Measurements from ENCODE around the gene RPF1. TPM values are rescaled to one million over a fixed set of nuclear protein-coding genes. Genes with fewer than 3 reads are reported as not detected.
A peak's percentile ranks its signal among the peaks of the same experiment; 100 is the strongest.
"Not testable (repeated sequence)": the region's sequence is repeated elsewhere in the genome, so short reads cannot be mapped to it uniquely, and the experiment has no call there.

The RPF1 gene
- total RNA-seq, 4 donors from 2014 or later = 30.9 to 41.9 (median 37.7) TPM

DNA sequence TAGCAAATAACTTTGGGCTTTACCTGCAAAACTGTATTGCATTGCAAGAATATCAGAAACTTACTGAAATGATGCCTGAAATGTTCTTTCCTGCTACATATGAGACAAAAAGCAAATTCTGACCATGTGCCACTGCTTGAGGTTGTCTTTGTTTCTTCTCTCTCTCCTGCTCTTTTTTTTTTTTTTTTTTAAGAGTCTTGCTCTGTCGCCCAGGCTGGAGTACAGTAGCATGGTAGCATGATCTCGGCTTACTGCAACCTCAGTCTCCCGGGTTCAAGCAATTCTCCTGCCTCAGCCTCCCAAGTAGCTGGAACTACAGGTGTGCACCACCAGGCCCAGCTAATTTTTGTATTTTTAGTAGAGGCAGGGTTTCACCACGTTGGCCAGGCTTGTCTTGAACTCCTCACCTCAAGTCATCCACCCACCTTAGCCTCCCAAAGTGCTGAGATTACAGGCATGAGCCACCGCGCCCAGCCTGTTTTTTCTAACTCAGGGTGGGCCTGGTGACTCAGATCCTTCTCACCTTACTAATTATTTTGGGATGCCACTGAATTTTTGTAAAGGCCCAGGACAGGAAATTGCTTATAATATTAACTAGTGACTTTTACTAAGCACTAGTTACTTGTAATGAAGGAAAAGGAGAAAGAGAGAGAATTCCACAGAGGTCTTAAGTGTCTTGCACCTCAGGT is 44.8 kb upstream of the RPF1 start:
- intact Hi-C loops (cut with DNase I) = loop anchor here (10.0 kb wide), 2 partner anchors 499 to 529 kb away; no protein-coding TSS in a partner anchor
- no peak for DNase-seq (ENCODE audit: extremely low spot score)
- WGBS = 68% methylated on average over 6 of the region's 6 CpGs
- H3K27ac ChIP-seq (replicated peaks in 1 of 4) = no peak overlapping the region
- H3K9me3 ChIP-seq = peaks cover 0 to 9% (median 4%) of the 10 kb centered on the region in 4 donors
- TF ChIP-seq, protein P1, sequence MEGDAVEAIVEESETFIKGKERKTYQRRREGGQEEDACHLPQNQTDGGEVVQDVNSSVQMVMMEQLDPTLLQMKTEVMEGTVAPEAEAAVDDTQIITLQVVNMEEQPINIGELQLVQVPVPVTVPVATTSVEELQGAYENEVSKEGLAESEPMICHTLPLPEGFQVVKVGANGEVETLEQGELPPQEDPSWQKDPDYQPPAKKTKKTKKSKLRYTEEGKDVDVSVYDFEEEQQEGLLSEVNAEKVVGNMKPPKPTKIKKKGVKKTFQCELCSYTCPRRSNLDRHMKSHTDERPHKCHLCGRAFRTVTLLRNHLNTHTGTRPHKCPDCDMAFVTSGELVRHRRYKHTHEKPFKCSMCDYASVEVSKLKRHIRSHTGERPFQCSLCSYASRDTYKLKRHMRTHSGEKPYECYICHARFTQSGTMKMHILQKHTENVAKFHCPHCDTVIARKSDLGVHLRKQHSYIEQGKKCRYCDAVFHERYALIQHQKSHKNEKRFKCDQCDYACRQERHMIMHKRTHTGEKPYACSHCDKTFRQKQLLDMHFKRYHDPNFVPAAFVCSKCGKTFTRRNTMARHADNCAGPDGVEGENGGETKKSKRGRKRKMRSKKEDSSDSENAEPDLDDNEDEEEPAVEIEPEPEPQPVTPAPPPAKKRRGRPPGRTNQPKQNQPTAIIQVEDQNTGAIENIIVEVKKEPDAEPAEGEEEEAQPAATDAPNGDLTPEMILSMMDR (IDR thresholded peaks at IDR 0.05) = no peak
- TF ChIP-seq POLR2AphosphoS5 (IDR thresholded peaks at IDR 0.05) (no peak), POLR2A (IDR thresholded peaks at IDR 0.05; ENCODE audit: low read depth) (no peak), EP300 (IDR thresholded peaks at IDR 0.05) (no peak)
- H3K4me1 ChIP-seq = peaks cover 0 to 11% (median 5%) of the 10 kb centered on the region in 4 donors
- no peaks in the 10 kb centered on the region for H3K36me3 ChIP-seq
- H3K27me3 ChIP-seq = no peaks in the 10 kb centered on the region
- no peak overlapping the region for H3K4me3 ChIP-seq

DNA sequence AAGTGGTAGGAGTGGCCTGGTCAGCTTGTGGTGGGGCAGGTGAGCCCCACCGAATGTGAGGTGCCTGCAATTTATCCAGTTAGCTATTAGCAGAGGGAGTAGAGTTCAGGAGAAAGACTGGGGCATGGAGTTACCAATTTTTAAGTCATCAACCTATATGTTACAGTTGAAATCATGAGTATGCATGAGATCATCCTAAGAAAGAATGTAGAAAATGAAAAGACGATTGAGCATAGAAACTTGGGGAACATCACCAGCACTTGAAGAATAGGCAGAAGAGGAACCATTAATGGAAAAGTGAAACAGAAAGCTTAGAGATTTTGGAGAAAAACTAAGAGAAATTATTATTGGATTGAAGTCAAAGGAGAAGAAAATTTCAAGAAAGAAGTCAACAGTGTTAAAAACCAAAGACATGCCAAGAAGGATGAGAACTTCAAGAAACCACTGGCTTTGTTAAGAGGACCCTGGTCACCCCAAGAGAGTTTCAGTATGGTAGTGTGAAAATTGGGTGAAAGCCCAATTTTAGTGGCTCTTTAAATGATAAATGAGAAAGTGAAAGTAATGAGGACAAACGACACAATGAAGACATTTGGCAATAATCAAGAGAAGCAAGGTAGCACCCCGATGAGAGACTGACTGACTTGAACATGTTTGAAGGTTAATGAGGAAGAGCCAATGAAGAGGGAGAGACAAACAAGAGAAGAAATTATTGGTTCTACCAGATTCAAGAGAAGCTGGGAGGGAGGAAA is 44.1 kb upstream of the RPF1 start:
- TF ChIP-seq POLR2A (IDR thresholded peaks at IDR 0.05; ENCODE audit: low read depth) (no peak), EP300 (IDR thresholded peaks at IDR 0.05) (no peak), POLR2AphosphoS5 (IDR thresholded peaks at IDR 0.05) (no peak)
- TF ChIP-seq, protein P1 (IDR thresholded peaks at IDR 0.05) = no peak
- WGBS = 37% methylated on average over 4 of the region's 4 CpGs
- no peak overlapping the region for H3K4me3 ChIP-seq

DNA sequence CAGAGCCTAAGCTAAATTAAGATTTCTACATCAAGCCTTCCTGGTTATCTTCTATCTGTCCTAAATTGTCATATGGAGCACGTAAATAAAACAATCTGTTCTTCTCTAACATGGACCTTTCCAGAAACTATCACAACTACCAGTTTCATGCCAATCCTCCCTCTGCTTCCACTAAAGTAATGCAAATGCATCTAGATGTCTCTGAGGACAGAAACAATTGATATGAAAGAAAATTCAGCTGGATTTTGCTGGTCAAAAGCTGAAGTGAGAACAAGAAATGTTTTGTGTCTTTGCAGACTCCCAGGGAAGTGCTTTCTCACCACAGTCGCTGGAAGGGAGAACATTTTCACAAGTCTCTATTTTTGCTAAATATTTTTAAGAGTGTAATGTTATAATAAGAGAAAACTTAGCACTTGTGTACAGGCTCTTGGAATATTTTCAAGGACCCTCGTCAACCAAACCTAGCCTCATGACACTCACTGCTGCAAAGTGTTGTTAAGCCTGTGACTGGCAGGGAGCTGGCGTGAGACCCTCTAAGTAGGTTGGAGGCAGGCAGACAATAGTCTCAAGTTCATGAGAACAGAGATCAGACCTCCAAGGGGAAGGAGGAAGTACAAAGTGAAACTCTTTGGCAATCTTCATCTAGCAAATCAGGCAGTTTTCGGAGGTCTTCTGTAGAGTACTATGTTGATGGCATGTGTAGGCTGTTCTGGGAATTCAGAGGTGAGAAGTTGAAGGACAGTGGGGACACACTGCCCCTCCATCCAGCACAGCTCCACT is 42.0 kb upstream of the RPF1 start:
- intact Hi-C loops (cut with DNase I) = loop anchor here (5.0 to 10.0 kb wide), 3 partner anchors 290 to 532 kb away; no protein-coding TSS in a partner anchor
- WGBS = 72% methylated on average over 5 of the region's 5 CpGs
- H3K27ac ChIP-seq (replicated peaks in 1 of 4) = no peak overlapping the region
- H3K36me3 ChIP-seq = no peaks in the 10 kb centered on the region
- no peaks in the 10 kb centered on the region for H3K27me3 ChIP-seq
- peaks cover 0 to 11% (median 5%) of the 10 kb centered on the region in 4 donors for H3K4me1 ChIP-seq
- no peak overlapping the region for H3K4me3 ChIP-seq
- TF ChIP-seq POLR2A (IDR thresholded peaks at IDR 0.05; ENCODE audit: low read depth) = no peak
- no peak for TF ChIP-seq EP300 (IDR thresholded peaks at IDR 0.05)
- TF ChIP-seq, protein P1 (IDR thresholded peaks at IDR 0.05) = no peak
- TF ChIP-seq POLR2AphosphoS5 (IDR thresholded peaks at IDR 0.05) = no peak
- no peaks in the 10 kb centered on the region for H3K9me3 ChIP-seq
- DNase-seq (ENCODE audit: extremely low spot score) = no peak

More for the DNA sequence above, 44.1 kb upstream of the RPF1 start:
- no peaks in the 10 kb centered on the region for H3K36me3 ChIP-seq
- intact Hi-C loops (cut with DNase I) = loop anchor here (5.0 to 10.0 kb wide), 3 partner anchors 288 to 530 kb away; no protein-coding TSS in a partner anchor
- DNase-seq (ENCODE audit: extremely low spot score) = no peak
- peaks cover 0 to 11% (median 5%) of the 10 kb centered on the region in 4 donors for H3K4me1 ChIP-seq
- no peak overlapping the region for H3K27ac ChIP-seq (replicated peaks in 1 of 4)
- H3K9me3 ChIP-seq = peaks cover 0 to 8% (median 3%) of the 10 kb centered on the region in 4 donors
- H3K27me3 ChIP-seq = no peaks in the 10 kb centered on the region

DNA sequence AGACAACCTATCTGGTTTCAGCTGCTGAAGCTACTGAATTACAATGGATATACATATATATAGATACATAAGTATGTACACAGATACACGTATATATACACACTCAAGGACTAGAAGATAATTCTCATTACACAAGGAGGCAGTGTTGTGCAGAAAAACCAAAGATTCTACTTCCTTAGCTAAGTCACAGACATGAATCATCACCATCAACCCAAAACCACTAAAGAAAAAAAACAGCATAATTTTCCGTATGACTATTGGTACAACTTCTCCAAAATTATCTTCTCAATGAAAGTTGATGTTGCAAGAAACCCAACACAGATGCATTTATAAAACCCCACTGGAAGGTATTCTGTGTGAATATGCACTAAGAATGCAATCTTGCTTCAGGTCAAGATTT is 36.8 kb upstream of the RPF1 start:
- 3% methylated on average over 2 of the region's 2 CpGs for WGBS
- no peak for DNase-seq (ENCODE audit: extremely low spot score)
- Histone ChIP-seq H3K36me3 (no peaks in the 10 kb centered on the region), H3K27ac (replicated peaks in 1 of 4) (no peak overlapping the region), H3K9me3 (no peaks in the 10 kb centered on the region), H3K27me3 (peaks cover 0 to 10% (median 0%) of the 10 kb centered on the region in 4 donors), H3K4me3 (no peak overlapping the region), H3K4me1 (no peaks in the 10 kb centered on the region)
- TF ChIP-seq POLR2AphosphoS5 (IDR thresholded peaks at IDR 0.05) (no peak), POLR2A (IDR thresholded peaks at IDR 0.05; ENCODE audit: low read depth) (no peak), EP300 (IDR thresholded peaks at IDR 0.05) (no peak)
- TF ChIP-seq, protein P1 (IDR thresholded peaks at IDR 0.05) = peak; percentile 45 to 63 (median 46)
- intact Hi-C loops (cut with DNase I) = loop anchor here (5.0 kb wide), 2 partner anchors 160 to 330 kb away; no protein-coding TSS in a partner anchor

DNA sequence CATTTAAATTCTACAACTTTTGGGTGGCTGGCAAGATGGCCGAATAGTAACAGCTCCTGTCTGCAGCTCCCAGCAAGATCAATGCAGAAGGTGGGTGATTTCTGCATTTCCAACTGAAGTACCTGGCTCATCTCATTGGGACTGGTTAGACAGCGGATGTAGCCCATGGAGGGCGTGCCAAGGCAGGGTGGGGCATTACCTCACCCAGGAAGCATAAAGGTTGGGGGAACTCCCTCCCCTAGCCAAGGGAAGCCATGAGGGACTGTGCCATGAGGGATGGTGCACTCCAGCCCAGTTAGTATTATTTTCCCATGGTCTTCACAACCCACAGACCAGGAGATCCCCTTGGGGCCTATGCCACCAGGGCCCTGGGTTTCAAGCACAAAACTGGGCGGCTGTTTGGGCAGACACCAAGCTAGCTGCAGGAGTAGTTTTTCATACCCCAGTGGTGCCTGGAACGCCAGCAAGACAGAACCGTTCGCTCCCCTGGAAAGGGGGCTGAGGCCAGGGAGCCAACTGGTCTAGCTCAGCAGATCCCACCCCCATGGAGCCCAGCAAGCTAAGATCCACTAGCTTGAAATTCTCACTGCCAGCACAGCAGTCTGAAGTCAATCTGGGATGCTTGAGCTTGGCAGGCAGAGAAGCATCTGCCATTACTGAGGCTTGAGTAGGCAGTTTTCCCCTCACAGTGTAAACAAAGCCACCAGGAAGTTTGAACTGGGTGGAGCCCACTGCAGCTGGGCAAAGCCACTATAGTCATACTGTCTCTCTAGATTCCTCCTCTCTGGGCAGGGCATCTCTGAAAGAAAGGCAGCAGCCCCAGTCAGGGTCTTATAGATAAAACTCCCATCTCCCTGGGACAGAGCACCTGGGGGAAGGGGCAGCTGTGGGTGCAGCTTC is 36.1 kb upstream of the RPF1 start:
- intact Hi-C loops (cut with DNase I) = loop anchor here (5.0 kb wide), 2 partner anchors 159 to 329 kb away; no protein-coding TSS in a partner anchor

DNA sequence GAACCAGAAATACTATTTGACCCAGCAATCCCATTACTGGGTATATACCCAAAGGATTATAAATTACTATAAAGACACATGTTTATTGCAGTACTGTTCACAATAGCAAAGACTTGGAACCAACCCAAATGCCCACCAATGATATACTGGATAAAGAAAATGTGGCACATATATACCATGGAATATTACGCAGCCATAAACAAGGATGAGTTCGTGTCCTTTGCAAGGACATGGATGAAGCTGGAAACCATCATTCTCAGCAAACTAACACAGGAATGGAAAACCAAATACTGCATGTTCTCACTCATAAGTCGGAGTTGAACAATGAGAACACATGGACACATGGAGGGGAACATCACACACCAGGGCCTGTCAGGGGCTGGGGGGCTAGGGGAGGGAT is 30.4 kb upstream of the RPF1 start:
- H3K4me3 ChIP-seq; H3K9me3 ChIP-seq; DNase-seq (ENCODE audit: extremely low spot score); intact Hi-C loops (cut with DNase I); H3K4me1 ChIP-seq; H3K36me3 ChIP-seq; H3K27me3 ChIP-seq; H3K27ac ChIP-seq (replicated peaks in 1 of 4): not testable (repeated sequence)
- WGBS = 96% methylated on average over 3 of the region's 3 CpGs

More for the DNA sequence above, 36.1 kb upstream of the RPF1 start:
- H3K9me3 ChIP-seq; H3K27me3 ChIP-seq; H3K36me3 ChIP-seq; DNase-seq (ENCODE audit: extremely low spot score); H3K27ac ChIP-seq (replicated peaks in 1 of 4); H3K4me1 ChIP-seq; H3K4me3 ChIP-seq: not testable (repeated sequence)
- WGBS = 94% methylated on average over 3 of the region's 7 CpGs

Measured in esophagus muscularis mucosa (tissue), 4 donors.